Measurements from ENCODE around the gene PCDHA3. TPM values are rescaled to one million over a fixed set of nuclear protein-coding genes. Genes with fewer than 3 reads are reported as not detected.
"Not testable (repeated sequence)": the region's sequence is repeated elsewhere in the genome, so short reads cannot be mapped to it uniquely, and the experiment has no call there.

Gene PCDHA3
- total and polyA plus RNA-seq, 2 of the 8 experiments (the other 6 are each of a cell fraction or from before 2014, with no cell fraction given), result 0.48 to 0.67 TPM

DNA sequence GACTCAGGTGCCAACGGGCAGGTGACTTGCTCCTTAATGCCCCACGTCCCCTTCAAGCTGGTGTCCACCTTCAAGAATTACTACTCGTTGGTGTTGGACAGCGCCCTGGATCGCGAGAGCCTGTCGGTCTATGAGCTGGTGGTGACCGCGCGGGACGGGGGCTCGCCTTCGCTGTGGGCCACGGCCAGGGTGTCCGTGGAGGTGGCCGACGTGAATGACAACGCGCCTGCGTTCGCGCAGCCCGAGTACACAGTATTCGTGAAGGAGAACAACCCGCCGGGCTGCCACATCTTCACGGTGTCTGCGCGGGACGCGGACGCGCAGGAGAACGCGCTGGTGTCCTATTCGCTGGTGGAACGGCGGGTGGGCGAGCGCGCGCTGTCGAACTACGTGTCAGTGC is 13.4 kb upstream of the PCDHA3 start:
- not testable (repeated sequence) for DNase-seq (ENCODE audit: low read depth in 1 of 2, low spot score in 2 of 2); H3K23me2 ChIP-seq (ENCODE audit: low read depth, low read length); H4K20me1 ChIP-seq (replicated peaks in 1 of 2; ENCODE audit: control insufficient read depth in 1 of 2, insufficient read depth in 2 of 2, low read length in 2 of 2); H3K14ac ChIP-seq (ENCODE audit: insufficient read length); H3K27me3 ChIP-seq (replicated peaks in 1 of 4; ENCODE audit: control insufficient read depth in 3 of 4, extremely low read depth in 1 of 4, insufficient read depth in 3 of 4, low read length in 3 of 4); H3K9ac ChIP-seq (replicated peaks in 1 of 4; ENCODE audit: extremely low read depth in 1 of 4, low read depth in 3 of 4, low read length in 3 of 4); H2BK5ac ChIP-seq (ENCODE audit: low read depth, low read length); H3K56ac ChIP-seq (replicated peaks; ENCODE audit: insufficient read length, low read depth, low read length); H2AK5ac ChIP-seq (ENCODE audit: low read depth, low read length); H2BK120ac ChIP-seq (replicated peaks; ENCODE audit: low read depth, low read length); H3K4ac ChIP-seq (replicated peaks; ENCODE audit: insufficient read length, low read depth, low read length); H3K23ac ChIP-seq (ENCODE audit: insufficient read length); H4K5ac ChIP-seq (ENCODE audit: insufficient read length, low read depth, low read length); H2BK15ac ChIP-seq (ENCODE audit: low read length); H3K4me2 ChIP-seq (ENCODE audit: insufficient read depth in 1 of 2, low read depth in 2 of 2, low read length in 2 of 2); H3K27ac ChIP-seq (ENCODE audit: low read depth, low read length); FAIRE-seq; H3K4me1 ChIP-seq (replicated peaks in 1 of 4; ENCODE audit: control insufficient read depth in 3 of 4, insufficient read depth in 4 of 4, low read length in 3 of 4); H3K79me2 ChIP-seq (ENCODE audit: control insufficient read depth in 1 of 2, insufficient read depth in 2 of 2, low read length in 2 of 2); H3K36me3 ChIP-seq (ENCODE audit: control insufficient read depth in 2 of 4, insufficient read depth in 4 of 4, low read length in 3 of 4); H4K8ac ChIP-seq (ENCODE audit: extremely low read depth, insufficient read depth, low read length); H2BK20ac ChIP-seq (ENCODE audit: low read length); H4K91ac ChIP-seq (replicated peaks; ENCODE audit: insufficient read length, low read length); H3K79me1 ChIP-seq (ENCODE audit: low read depth, low read length); H2BK12ac ChIP-seq (ENCODE audit: low read depth, low read length); H2AFZ ChIP-seq (ENCODE audit: low read length); H3K4me3 ChIP-seq (ENCODE audit: extremely low read depth in 1 of 4, insufficient read depth in 2 of 4, low read depth in 3 of 4, low read length in 4 of 4); H3K18ac ChIP-seq (ENCODE audit: extremely low read depth, low read length)
- 96% methylated on average over 31 of the region's 44 CpGs; no CpG with 5 or more reads in 1 of the 2 experiments for WGBS, 2 experiments (ENCODE audit: extremely low coverage in 1 of 2, insufficient coverage in 1 of 2, insufficient read length in 1 of 2, insufficient replicate concordance in 2 of 2, low coverage in 1 of 2, low lambda C conversion rate in 2 of 2, missing lambda C conversion rate in 1 of 2)
- CTCF ChIA-PET (ENCODE audit: partially characterized antibody), result interaction anchor here (1.0 to 3.5 kb wide), 6 partner anchors 10 to 649 kb away, joined by 3 to 36 read pairs (median 4); partner anchors contain the start of gene PCDHA4
- POLR2A ChIA-PET (ENCODE audit: partially characterized antibody), result interaction anchor here (1.9 kb wide), 1 partner anchor 21 kb away, joined by 5 read pairs; no protein-coding TSS in a partner anchor
- peaks cover 27 to 41% of the 10 kb centered on the region in 2 experiments for H3K9me3 ChIP-seq (ENCODE audit: insufficient read depth in 2 of 2, low read depth in 1 of 2, low read length in 1 of 2)

DNA sequence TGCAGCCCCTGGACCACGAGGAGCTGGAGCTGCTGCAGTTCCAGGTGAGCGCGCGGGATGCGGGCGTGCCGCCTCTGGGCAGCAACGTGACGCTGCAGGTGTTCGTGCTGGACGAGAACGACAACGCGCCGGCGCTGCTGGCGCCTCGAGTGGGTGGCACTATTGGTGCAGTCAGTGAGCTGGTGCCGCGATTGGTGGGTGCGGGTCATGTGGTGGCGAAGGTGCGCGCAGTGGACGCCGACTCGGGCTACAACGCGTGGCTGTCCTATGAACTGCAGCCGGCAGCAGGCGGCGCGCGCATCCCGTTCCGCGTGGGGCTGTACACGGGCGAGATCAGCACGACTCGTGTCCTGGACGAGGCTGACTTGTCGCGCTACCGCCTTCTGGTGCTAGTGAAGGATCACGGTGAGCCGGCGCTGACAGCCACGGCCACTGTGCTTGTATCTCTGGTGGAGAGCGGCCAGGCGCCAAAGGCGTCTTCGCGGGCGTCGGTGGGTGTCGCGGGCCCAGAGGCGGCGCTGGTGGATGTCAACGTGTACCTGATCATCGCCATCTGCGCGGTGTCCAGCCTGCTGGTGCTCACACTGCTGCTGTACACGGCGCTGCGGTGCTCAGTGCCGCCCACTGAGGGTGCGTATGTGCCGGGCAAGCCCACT is 12.9 kb upstream of the PCDHA3 start:
- peaks cover 22 to 38% of the 10 kb centered on the region in 2 experiments for H3K9me3 ChIP-seq (ENCODE audit: insufficient read depth in 2 of 2, low read depth in 1 of 2, low read length in 1 of 2)
- CTCF ChIA-PET (ENCODE audit: partially characterized antibody), result interaction anchor here (1.1 to 3.5 kb wide), 3 partner anchors 9 to 264 kb away, joined by 3 to 36 read pairs (median 4); partner anchors contain the start of gene PCDHA4
- H3K4me1 ChIP-seq (replicated peaks in 1 of 4; ENCODE audit: control insufficient read depth in 3 of 4, insufficient read depth in 4 of 4, low read length in 3 of 4); H4K8ac ChIP-seq (ENCODE audit: extremely low read depth, insufficient read depth, low read length); H3K9ac ChIP-seq (replicated peaks in 1 of 4; ENCODE audit: extremely low read depth in 1 of 4, low read depth in 3 of 4, low read length in 3 of 4); H3K56ac ChIP-seq (replicated peaks; ENCODE audit: insufficient read length, low read depth, low read length); H3K36me3 ChIP-seq (ENCODE audit: control insufficient read depth in 2 of 4, insufficient read depth in 4 of 4, low read length in 3 of 4); POLR2A ChIA-PET (ENCODE audit: partially characterized antibody); H3K4me2 ChIP-seq (ENCODE audit: insufficient read depth in 1 of 2, low read depth in 2 of 2, low read length in 2 of 2); H4K20me1 ChIP-seq (replicated peaks in 1 of 2; ENCODE audit: control insufficient read depth in 1 of 2, insufficient read depth in 2 of 2, low read length in 2 of 2); H2AFZ ChIP-seq (ENCODE audit: low read length); H3K23ac ChIP-seq (ENCODE audit: insufficient read length); H2BK15ac ChIP-seq (ENCODE audit: low read length); H2BK5ac ChIP-seq (ENCODE audit: low read depth, low read length); H3K23me2 ChIP-seq (ENCODE audit: low read depth, low read length); H2BK20ac ChIP-seq (ENCODE audit: low read length); H3K27me3 ChIP-seq (replicated peaks in 1 of 4; ENCODE audit: control insufficient read depth in 3 of 4, extremely low read depth in 1 of 4, insufficient read depth in 3 of 4, low read length in 3 of 4); H2BK12ac ChIP-seq (ENCODE audit: low read depth, low read length); H3K27ac ChIP-seq (ENCODE audit: low read depth, low read length); H3K18ac ChIP-seq (ENCODE audit: extremely low read depth, low read length); H2BK120ac ChIP-seq (replicated peaks; ENCODE audit: low read depth, low read length); DNase-seq (ENCODE audit: low read depth in 1 of 2, low spot score in 2 of 2); H3K4me3 ChIP-seq (ENCODE audit: extremely low read depth in 1 of 4, insufficient read depth in 2 of 4, low read depth in 3 of 4, low read length in 4 of 4); H3K79me1 ChIP-seq (ENCODE audit: low read depth, low read length); H3K14ac ChIP-seq (ENCODE audit: insufficient read length); FAIRE-seq; H4K91ac ChIP-seq (replicated peaks; ENCODE audit: insufficient read length, low read length); H3K4ac ChIP-seq (replicated peaks; ENCODE audit: insufficient read length, low read depth, low read length); H4K5ac ChIP-seq (ENCODE audit: insufficient read length, low read depth, low read length); H3K79me2 ChIP-seq (ENCODE audit: control insufficient read depth in 1 of 2, insufficient read depth in 2 of 2, low read length in 2 of 2); H2AK5ac ChIP-seq (ENCODE audit: low read depth, low read length): not testable (repeated sequence)
- 90% methylated on average over 28 of the region's 70 CpGs; no CpG with 5 or more reads in 1 of the 2 experiments for WGBS, 2 experiments (ENCODE audit: extremely low coverage in 1 of 2, insufficient coverage in 1 of 2, insufficient read length in 1 of 2, insufficient replicate concordance in 2 of 2, low coverage in 1 of 2, low lambda C conversion rate in 2 of 2, missing lambda C conversion rate in 1 of 2)
